Caco-2 (cell line): ENCODE data around the gene USH2A. TPM values are rescaled to one million over a fixed set of nuclear protein-coding genes. Genes with fewer than 3 reads are reported as not detected.

Experiments
- BruUV-seq: library from RNA; stranded (reverse); fragments of 400-500 nt; replicated peaks from 2 replicates; lab custom pipeline; 2021; lab: Mats Ljungman, UMichigan
- CTCF ChIA-PET: fragments of 300-600 bp; sonication (Branson Sonifier 250); formaldehyde crosslinking; loops from one replicate; lab custom pipeline; 2022; ENCODE audit warnings: antibody characterized with exemption; lab: Charles Lee
- POLR2A ChIA-PET: fragments of 300-600 bp; sonication (Branson Sonifier 250); formaldehyde crosslinking; loops from one replicate; lab custom pipeline; 2022; ENCODE audit warnings: antibody characterized with exemption; lab: Charles Lee
- DNase-seq, 2 experiments: peaks; one replicate each; pipeline versions ENCODE4 v3.0.0 to v3.0.0-alpha.2; 2020 to 2022
- H3K27me3 ChIP-seq: replicated peaks from 2 replicates; pipeline ENCODE4 v1.6.0; 2011; ENCODE audit warnings: low read length; ENCODE audit not compliant: control insufficient read depth, insufficient read depth
- H3K36me3 ChIP-seq: 2 replicates; pipeline ENCODE4 v1.5.1; 2011; ENCODE audit warnings: low read length; ENCODE audit not compliant: control insufficient read depth, insufficient read depth
- H3K4me1 ChIP-seq: fragments of 250-450 bp; sonication (Bioruptor Pico); 2 replicates; pipeline ENCODE4 v1.5.1; 2020; ENCODE audit warnings: mild to moderate bottlenecking
- H3K4me3 ChIP-seq: 2 replicates; pipeline ENCODE4 v1.5.1; 2011; ENCODE audit warnings: low read depth, mild to moderate bottlenecking, control low read depth, low read length
- H3K9me3 ChIP-seq: fragments of 250-450 bp; sonication (Bioruptor Pico); 2 replicates; pipeline ENCODE4 v1.5.1; 2020; ENCODE audit warnings: mild to moderate bottlenecking, moderate library complexity
- H3K27ac Mint-ChIP-seq: one replicate; pipeline ENCODE4 v1.8.0; 2022; ENCODE audit warnings: mixed read lengths; ENCODE audit not compliant: unreplicated experiment
- H3K27me3 Mint-ChIP-seq: one replicate; pipeline ENCODE4 v1.8.0; 2022; ENCODE audit warnings: mixed read lengths; ENCODE audit not compliant: insufficient read depth, unreplicated experiment
- H3K36me3 Mint-ChIP-seq: one replicate; pipeline ENCODE4 v1.8.0; 2022; ENCODE audit warnings: mild to moderate bottlenecking, mixed read lengths; ENCODE audit not compliant: insufficient read depth, unreplicated experiment
- H3K4me1 Mint-ChIP-seq: one replicate; pipeline ENCODE4 v1.8.0; 2022; ENCODE audit warnings: low read depth, mixed read lengths; ENCODE audit not compliant: unreplicated experiment
- H3K4me3 Mint-ChIP-seq: one replicate; pipeline ENCODE4 v1.8.0; 2022; ENCODE audit warnings: mild to moderate bottlenecking, moderate library complexity, mixed read lengths; ENCODE audit not compliant: unreplicated experiment
- H3K9me3 Mint-ChIP-seq: one replicate; pipeline ENCODE4 v1.8.0; 2022; ENCODE audit warnings: mixed read lengths; ENCODE audit not compliant: unreplicated experiment
- intact Hi-C: fragments of 100-400 bp; cut with micrococcal nuclease; formaldehyde crosslinking; loops from one replicate; pipeline ENCODE4 v1.10.0; 2022; ENCODE audit not compliant: unreplicated experiment
- total RNA-seq: library from RNA; stranded (reverse); gene quantifications from 2 replicates; pipeline ENCODE4 v1.2.3, GENCODE V29; 2022
- TF ChIP-seq, protein P1 (sequence below), 2 experiments: fragments of 200-600 bp in 1 of 2; IDR thresholded peaks; 1 replicate in 1 of 2; 2 replicates in 1 of 2; pipeline versions ENCODE4 v1.5.1 to v1.8.0; 2011 to 2022; ENCODE audit warnings: antibody characterized with exemption in 1 of 2, control low read depth in 1 of 2, inconsistent platforms in 1 of 2, low read depth in 1 of 2, low read length in 1 of 2, mild to moderate bottlenecking in 1 of 2, moderate library complexity in 1 of 2; ENCODE audit not compliant: insufficient read depth in 1 of 2, severe bottlenecking in 1 of 2, unreplicated experiment in 1 of 2

USH2A gene
- total RNA-seq, 1 experiment from 2014 or later: 0.11 TPM

GRCh38 chr1:215878843-215879242 lies 544.4 kb downstream of the USH2A start:
- no peak overlapping the region for H3K27ac Mint-ChIP-seq
- no peaks in the 10 kb centered on the region for H3K27me3 Mint-ChIP-seq
- no TSS peak for BruUV-seq
- H3K36me3 ChIP-seq: no peaks in the 10 kb centered on the region
- no peak overlapping the region for H3K4me3 Mint-ChIP-seq
- H3K4me3 ChIP-seq: no peak overlapping the region
- no peaks in the 10 kb centered on the region for H3K27me3 ChIP-seq
- H3K36me3 Mint-ChIP-seq: no peaks in the 10 kb centered on the region
- no peaks in the 10 kb centered on the region for H3K9me3 ChIP-seq
- ChIA-PET CTCF (no interaction called here), POLR2A (no interaction called here)
- H3K9me3 Mint-ChIP-seq: peaks cover 8% of the 10 kb centered on the region
- peaks cover 20% of the 10 kb centered on the region for H3K4me1 ChIP-seq
- H3K4me1 Mint-ChIP-seq: peaks cover 23% of the 10 kb centered on the region
- TF ChIP-seq, protein P1, sequence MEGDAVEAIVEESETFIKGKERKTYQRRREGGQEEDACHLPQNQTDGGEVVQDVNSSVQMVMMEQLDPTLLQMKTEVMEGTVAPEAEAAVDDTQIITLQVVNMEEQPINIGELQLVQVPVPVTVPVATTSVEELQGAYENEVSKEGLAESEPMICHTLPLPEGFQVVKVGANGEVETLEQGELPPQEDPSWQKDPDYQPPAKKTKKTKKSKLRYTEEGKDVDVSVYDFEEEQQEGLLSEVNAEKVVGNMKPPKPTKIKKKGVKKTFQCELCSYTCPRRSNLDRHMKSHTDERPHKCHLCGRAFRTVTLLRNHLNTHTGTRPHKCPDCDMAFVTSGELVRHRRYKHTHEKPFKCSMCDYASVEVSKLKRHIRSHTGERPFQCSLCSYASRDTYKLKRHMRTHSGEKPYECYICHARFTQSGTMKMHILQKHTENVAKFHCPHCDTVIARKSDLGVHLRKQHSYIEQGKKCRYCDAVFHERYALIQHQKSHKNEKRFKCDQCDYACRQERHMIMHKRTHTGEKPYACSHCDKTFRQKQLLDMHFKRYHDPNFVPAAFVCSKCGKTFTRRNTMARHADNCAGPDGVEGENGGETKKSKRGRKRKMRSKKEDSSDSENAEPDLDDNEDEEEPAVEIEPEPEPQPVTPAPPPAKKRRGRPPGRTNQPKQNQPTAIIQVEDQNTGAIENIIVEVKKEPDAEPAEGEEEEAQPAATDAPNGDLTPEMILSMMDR (IDR thresholded peaks at IDR 0.05; ENCODE audit: insufficient read depth in 1 of 2, low read depth in 1 of 2, low read length in 1 of 2, severe bottlenecking in 1 of 2, unreplicated experiment in 1 of 2): no peak
- intact Hi-C loops: loop anchor here (5.0 kb wide), 2 partner anchors 53 to 57 kb away; no protein-coding TSS in a partner anchor
- no peak for DNase-seq

DNA sequence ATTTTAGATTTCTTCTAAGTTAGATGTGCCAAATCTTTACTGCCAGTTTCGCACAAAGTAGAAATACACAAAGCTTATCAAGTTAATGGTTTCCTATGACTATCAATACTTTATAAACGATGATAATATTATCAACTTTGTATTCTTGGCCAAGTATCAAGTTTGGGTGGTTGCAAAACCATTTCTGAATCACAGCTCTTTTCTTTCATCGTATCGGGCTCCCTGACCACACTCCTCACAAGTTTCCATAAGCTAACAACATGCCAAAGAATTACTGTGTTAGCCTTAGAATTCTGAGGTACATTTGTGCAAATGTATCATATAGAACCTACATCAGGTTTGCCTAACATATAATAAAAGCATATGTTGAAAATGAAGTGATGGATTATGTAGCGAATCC lies 545.1 kb downstream of the USH2A start:
- Mint-ChIP-seq H3K27ac (no peak overlapping the region), H3K9me3 (peaks cover 8% of the 10 kb centered on the region), H3K27me3 (no peaks in the 10 kb centered on the region), H3K36me3 (no peaks in the 10 kb centered on the region), H3K4me1 (peaks cover 23% of the 10 kb centered on the region), H3K4me3 (no peak overlapping the region)
- Histone ChIP-seq H3K36me3 (no peaks in the 10 kb centered on the region), H3K4me3 (no peak overlapping the region), H3K9me3 (no peaks in the 10 kb centered on the region), H3K4me1 (peaks cover 20% of the 10 kb centered on the region), H3K27me3 (no peaks in the 10 kb centered on the region)
- CTCF ChIA-PET: no interaction called here
- no peak for DNase-seq
- BruUV-seq: no TSS peak
- TF ChIP-seq, protein P1 (IDR thresholded peaks at IDR 0.05; ENCODE audit: insufficient read depth in 1 of 2, low read depth in 1 of 2, low read length in 1 of 2, severe bottlenecking in 1 of 2, unreplicated experiment in 1 of 2): no peak
- intact Hi-C loops: loop anchor here (5.0 kb wide), 2 partner anchors 54 to 56 kb away; no protein-coding TSS in a partner anchor
- POLR2A ChIA-PET: no interaction called here

DNA sequence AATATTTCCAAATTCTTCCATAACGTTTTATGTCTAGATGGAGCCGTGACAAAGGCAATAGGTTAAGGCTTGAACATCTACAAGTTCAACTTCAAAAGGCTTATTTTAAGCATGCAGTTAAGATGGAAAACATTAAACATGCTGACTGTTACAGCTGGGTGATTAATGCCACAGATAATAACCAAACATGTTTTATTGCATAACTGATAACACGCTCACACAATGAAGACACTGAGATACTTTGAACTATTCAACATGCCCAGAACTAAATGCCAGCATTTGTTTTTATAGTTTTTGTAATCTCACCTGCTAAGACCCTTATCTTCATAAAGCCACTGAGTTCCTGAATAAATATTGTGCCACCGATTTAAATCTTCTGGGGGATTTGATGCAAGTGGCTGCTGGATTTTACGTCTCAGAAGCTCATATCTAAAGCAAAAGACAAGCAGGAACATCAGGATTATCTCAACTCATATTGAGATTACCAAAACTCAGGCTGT lies 545.7 kb downstream of the USH2A start:
- H3K36me3 Mint-ChIP-seq: no peaks in the 10 kb centered on the region
- peak in 1 of 2 experiments; percentile 34 for DNase-seq
- H3K27me3 ChIP-seq: no peaks in the 10 kb centered on the region
- H3K4me1 ChIP-seq: peaks cover 20% of the 10 kb centered on the region
- ChIA-PET CTCF (no interaction called here), POLR2A (no interaction called here)
- intact Hi-C loops: loop anchor here (1.0 to 5.0 kb wide), 3 partner anchors 12 to 55 kb away; no protein-coding TSS in a partner anchor
- peaks cover 8% of the 10 kb centered on the region for H3K9me3 Mint-ChIP-seq
- no peaks in the 10 kb centered on the region for H3K36me3 ChIP-seq
- H3K27me3 Mint-ChIP-seq: no peaks in the 10 kb centered on the region
- H3K27ac Mint-ChIP-seq: peak overlapping the region; percentile 13
- H3K4me3 Mint-ChIP-seq: no peak overlapping the region
- TF ChIP-seq, protein P1 (IDR thresholded peaks at IDR 0.05; ENCODE audit: insufficient read depth in 1 of 2, low read depth in 1 of 2, low read length in 1 of 2, severe bottlenecking in 1 of 2, unreplicated experiment in 1 of 2): no peak
- H3K4me3 ChIP-seq: no peak overlapping the region
- no peaks in the 10 kb centered on the region for H3K9me3 ChIP-seq
- H3K4me1 Mint-ChIP-seq: peaks cover 29% of the 10 kb centered on the region
- no TSS peak for BruUV-seq
